HG02938 (cell line): ENCODE data around the gene SHANK1.
"Not testable (repeated sequence)": the region's sequence is repeated elsewhere in the genome, so short reads cannot be mapped to it uniquely, and the experiment has no call there.

Experiments used
- ATAC-seq: cut with Tn5 transposase; IDR thresholded peaks from one replicate; pipeline ENCODE4 v1.9.1; 2021; ENCODE audit warnings: mild to moderate bottlenecking, moderate library complexity; ENCODE audit not compliant: unreplicated experiment

Gene SHANK1

GRCh38 chr19:50719566-50719965, at the start of gene SHANK1:
Gene SHANK1, minus strand, starts transcription at chr19:50719802. Its CDS starts 2,883 bp downstream, at chr19:50716919.
- ATAC-seq = no peak

DNA sequence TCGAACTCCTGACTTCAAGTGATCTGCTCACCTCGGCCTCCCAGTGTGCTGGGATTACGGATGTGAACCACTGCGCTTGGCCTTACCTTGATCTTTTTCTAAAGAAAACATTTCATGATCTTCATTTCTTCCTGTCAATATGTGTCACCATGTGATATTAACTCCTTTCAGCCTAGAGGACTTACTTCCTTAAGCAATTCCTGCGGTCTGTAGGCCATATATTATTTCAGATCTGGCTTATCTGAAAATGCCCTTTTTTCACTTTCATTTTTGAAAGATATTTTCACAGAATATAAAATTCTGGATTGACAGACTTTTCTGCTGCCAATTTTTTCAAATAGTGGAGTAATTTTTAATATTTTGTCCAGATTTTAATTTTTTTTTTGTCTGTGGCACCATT, 48.7 kb upstream of the SHANK1 start:
- ATAC-seq = no peak

GRCh38 chr19:50767263-50767662, 47.7 kb upstream of the SHANK1 start:
- ATAC-seq = not testable (repeated sequence)

DNA sequence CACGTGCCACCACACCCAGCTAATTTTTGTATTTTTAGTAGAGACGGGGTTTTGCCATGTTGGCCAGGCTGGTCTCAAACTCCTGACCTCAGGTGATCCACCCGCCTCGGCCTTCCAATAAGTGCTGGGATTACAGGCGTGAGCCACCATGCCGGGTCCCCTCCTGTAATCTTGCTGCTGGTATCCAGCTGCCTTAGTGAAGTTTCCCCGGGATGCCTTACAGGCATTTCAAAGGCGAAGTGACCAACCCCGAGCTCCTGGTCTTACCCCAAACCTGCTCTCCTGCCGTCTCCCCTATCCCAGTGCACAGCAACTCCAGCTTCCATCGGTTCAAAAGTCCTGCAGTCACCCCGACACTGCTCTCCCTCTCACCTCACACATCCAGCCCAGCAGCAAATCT, 47.1 kb upstream of the SHANK1 start:
- not testable (repeated sequence) for ATAC-seq

DNA sequence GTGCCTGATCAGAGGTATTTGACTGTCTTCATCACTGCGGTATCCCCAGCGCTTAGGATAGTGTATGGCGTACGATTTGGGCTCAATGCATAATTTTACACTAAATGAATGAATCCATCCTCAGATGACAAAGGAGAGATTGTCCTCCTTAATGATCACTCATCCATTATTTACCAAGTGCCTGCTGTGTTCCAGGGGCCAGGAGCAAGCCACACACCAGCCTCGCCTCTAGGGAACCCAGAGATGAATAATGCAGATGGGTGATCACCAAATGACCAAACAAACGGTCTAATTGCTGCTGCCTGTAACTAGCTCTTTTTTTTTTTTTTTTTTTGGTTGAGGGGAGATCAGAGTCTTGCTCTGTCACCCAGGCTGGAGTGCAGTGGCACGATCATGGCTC, 44.8 kb upstream of the SHANK1 start:
- no peak for ATAC-seq

GRCh38 chr19:50763521-50763920, 43.9 kb upstream of the SHANK1 start:
- not testable (repeated sequence) for ATAC-seq

DNA sequence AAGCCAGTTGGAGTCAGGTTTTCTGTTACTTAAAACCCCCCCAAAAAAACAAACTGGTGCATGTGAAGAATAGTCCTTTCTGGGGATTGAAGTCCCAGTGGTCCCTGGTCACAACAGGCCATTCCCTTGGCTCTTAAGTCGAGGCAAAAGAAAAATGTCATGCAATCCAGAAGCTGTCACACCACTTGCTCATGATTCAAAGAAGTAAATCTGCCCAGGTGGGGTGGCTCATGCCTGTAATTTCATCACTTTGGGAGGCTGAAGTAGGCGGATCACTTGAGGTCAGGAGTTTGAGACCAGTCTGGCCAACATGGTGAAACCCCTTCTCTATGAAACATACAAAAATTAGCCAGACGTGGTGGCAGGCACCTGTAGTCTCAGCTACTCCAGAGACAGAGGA, 41.9 kb upstream of the SHANK1 start:
- not testable (repeated sequence) for ATAC-seq

DNA sequence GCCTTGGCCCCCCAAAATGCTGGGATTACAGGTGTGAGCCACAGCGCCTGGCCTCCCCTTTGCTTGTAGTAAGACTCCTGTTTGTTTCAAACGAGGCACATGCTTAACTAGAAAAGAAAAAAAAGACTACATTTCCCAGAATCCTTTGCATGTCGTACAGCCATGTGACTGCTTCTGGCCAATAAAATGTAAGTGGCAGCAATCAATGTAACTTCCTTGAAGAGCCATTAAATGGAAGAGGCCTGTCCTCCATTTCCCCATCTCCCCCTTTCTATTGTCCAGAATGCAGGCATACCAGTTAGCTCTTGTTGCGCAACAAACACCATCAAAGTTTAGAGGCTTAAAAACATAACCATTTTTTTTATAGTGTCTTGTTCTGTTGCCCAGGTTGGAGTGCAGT, 40.3 kb upstream of the SHANK1 start:
- ATAC-seq = no peak

- not testable (repeated sequence) for ATAC-seq
Observed at GRCh38 chr19:50759076-50759475, 39.5 kb upstream of the SHANK1 start.

GRCh38 chr19:50757624-50758023, 38.0 kb upstream of the SHANK1 start:
- not testable (repeated sequence) for ATAC-seq

DNA sequence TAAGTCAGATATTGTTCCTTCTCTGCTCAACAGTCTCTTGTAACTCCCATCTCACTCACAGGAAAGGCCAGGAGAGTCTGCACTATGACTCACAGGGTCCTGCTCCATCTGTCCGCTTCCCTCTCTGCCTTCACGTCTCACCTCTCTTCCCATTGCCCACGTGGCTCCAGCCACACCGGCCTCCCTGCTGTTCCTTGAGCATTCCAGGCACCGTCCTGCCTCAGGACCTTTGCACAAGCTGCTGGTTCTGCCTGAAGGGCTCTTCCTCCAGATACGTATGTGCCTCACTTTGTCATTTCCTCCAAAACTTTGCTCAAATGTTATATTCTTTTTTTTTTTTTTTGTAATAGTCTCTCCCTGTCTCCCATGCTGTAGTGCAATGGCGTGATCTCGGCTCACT, 36.6 kb upstream of the SHANK1 start:
- not testable (repeated sequence) for ATAC-seq

- ATAC-seq = no peak
Observed at GRCh38 chr19:50753879-50754278, 34.3 kb upstream of the SHANK1 start.

DNA sequence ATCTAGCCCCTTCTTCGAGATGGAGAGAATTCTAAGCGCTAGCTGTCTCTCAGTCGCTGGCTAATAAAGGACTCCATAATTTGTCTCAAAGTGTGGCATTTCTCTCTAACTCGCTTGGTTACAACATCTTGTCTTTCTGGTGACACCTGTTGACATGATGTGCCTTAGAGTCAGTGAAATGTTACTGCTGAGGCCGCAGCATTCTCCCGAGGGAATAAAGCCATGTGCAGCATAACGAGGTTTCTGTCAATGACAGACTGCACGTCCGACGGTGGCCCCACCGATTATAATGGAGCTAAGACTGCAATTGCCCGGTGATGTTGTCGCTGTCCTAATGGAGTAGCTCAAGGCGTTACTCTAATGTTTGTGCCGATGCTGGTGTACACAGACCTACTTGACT, 30.4 kb upstream of the SHANK1 start:
- ATAC-seq = no peak

DNA sequence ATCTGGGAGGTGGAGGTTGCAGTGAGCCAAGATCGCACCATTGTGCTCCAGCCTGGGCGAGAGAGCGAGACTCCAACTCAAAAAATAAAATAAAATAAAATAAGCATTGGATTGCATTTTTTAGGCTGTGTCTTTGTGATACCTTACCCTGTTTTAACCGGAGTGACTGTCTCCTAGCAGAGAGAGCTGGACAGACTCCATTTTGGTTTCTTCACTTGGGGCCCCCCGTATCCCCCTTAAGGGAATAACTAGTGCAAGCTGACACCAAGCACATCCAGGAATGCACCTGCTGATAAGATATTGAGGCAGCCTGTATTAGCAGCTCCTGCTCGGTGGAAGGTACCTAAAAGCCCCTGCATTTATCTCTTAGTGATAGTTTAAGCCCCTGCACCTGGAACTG, 29.9 kb upstream of the SHANK1 start:
- ATAC-seq = no peak

DNA sequence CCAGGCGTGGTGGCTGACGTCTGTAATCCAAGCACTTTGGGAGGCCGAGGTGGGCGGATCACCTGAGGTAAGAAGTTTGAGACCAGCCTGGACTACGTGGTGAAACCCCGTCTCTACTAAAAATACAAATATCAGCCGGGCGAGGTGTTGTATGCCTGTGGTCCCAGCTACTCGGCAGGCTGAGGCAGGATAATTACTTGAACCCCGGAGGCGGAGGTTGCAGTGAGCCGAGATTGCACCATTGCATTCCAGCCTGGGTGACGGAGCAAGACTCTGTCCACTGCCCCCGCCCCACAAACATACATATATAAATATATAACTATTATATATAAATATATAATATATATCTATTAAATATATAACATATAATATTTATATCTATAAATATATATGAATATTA, 27.5 kb upstream of the SHANK1 start:
- not testable (repeated sequence) for ATAC-seq

- no peak for ATAC-seq
Observed at GRCh38 chr19:50745221-50745620, 25.6 kb upstream of the SHANK1 start.

- ATAC-seq = no peak
Observed at GRCh38 chr19:50743537-50743936, 23.9 kb upstream of the SHANK1 start.

- no peak for ATAC-seq
Observed at GRCh38 chr19:50741179-50741933, 21.8 kb upstream of the SHANK1 start.

GRCh38 chr19:50739914-50740426, 20.4 kb upstream of the SHANK1 start:
- ATAC-seq = no peak

- ATAC-seq = no peak
Observed at GRCh38 chr19:50739132-50739913, 19.7 kb upstream of the SHANK1 start.

DNA sequence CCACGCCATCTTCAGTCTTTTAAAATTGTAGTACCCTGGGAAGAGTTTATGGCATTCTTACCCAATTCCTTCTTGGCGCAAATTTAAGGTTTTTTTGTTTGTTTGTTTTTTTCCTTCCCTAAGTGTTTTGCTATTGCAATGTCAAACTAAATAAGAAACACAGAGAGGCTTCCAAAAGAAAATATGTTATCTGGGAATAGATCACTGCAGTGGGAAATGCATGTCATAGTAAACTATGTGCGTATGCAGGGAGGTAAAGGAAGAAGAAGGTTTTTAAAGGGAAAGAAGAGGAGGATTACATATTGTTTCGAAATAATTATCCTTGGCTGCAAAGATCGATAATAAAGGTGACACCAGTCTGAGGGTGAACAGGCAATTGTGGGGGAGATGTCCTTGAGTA, 16.7 kb upstream of the SHANK1 start:
- ATAC-seq = no peak

- no peak for ATAC-seq
Observed at GRCh38 chr19:50735869-50736268, 16.3 kb upstream of the SHANK1 start.
